Measurements from ENCODE around the gene COBLL1.

- TF ChIP-seq TAF1 (IDR thresholded peaks at IDR 0.05; ENCODE audit: borderline replicate concordance, insufficient read depth, low read length) = no peak
- TF ChIP-seq SIN3A (IDR thresholded peaks at IDR 0.05; ENCODE audit: borderline replicate concordance, insufficient read depth, low read length) = no peak
- no peak for TF ChIP-seq REST (IDR thresholded peaks at IDR 0.05; ENCODE audit: insufficient read depth in 1 of 2, low read depth in 2 of 2, low read length in 2 of 2)
- no peak for TF ChIP-seq POLR2AphosphoS5 (IDR thresholded peaks at IDR 0.05; ENCODE audit: low read depth, low read length)
- no peak for TF ChIP-seq FOXP2 (optimal IDR thresholded peaks at IDR 0.05; ENCODE audit: borderline replicate concordance, extremely low read depth, extremely low read length, insufficient read depth)
These were observed 27.8 kb upstream of the COBLL1 start for GRCh38 chr2:164869420-164869772.
